HG03442 (cell line): Measurements from ENCODE around the gene CGA.

Experiments used
- ATAC-seq: cut with Tn5 transposase; IDR thresholded peaks from one replicate; pipeline ENCODE4 v1.9.1; 2021; ENCODE audit warnings: mild to moderate bottlenecking, moderate library complexity; ENCODE audit not compliant: unreplicated experiment

CGA gene

GRCh38 chr6:87092435-87092834 lies 2.5 kb downstream of the CGA start:
- ATAC-seq = no peak

- no peak for ATAC-seq
These were observed 5.8 kb downstream of the CGA start for GRCh38 chr6:87089135-87089534.

- peak; percentile 82 for ATAC-seq
These were observed 6.8 kb downstream of the CGA start for GRCh38 chr6:87088076-87088475.

GRCh38 chr6:87082160-87082721 lies 12.7 kb downstream of the CGA start:
- no peak for ATAC-seq

- ATAC-seq = peak; percentile 85
These were observed 15.8 kb downstream of the CGA start for GRCh38 chr6:87078983-87079616.

GRCh38 chr6:87075168-87075567 lies 19.7 kb downstream of the CGA start:
- no peak for ATAC-seq

GRCh38 chr6:87074101-87074621 lies 20.7 kb downstream of the CGA start:
- no peak for ATAC-seq

GRCh38 chr6:87071683-87072082 lies 23.2 kb downstream of the CGA start:
- peak; percentile 65 for ATAC-seq

GRCh38 chr6:87070741-87071140 lies 24.2 kb downstream of the CGA start:
- no peak for ATAC-seq

- ATAC-seq = no peak
These were observed 26.1 kb downstream of the CGA start for GRCh38 chr6:87068795-87069194.

- no peak for ATAC-seq
These were observed 28.2 kb downstream of the CGA start for GRCh38 chr6:87066449-87067333.

- no peak for ATAC-seq
These were observed 29.8 kb downstream of the CGA start for GRCh38 chr6:87065117-87065516.

- ATAC-seq = no peak
These were observed 35.0 kb downstream of the CGA start for GRCh38 chr6:87059943-87060342.

- ATAC-seq = no peak
These were observed 40.6 kb downstream of the CGA start for GRCh38 chr6:87054143-87054833.

- ATAC-seq = no peak
These were observed 41.6 kb downstream of the CGA start for GRCh38 chr6:87053312-87053711.

- peak; percentile 55 for ATAC-seq
These were observed 45.1 kb downstream of the CGA start for GRCh38 chr6:87049779-87050178.

- ATAC-seq = no peak
These were observed 49.3 kb downstream of the CGA start for GRCh38 chr6:87045521-87046075.

GRCh38 chr6:87040729-87041128 lies 54.2 kb downstream of the CGA start:
- ATAC-seq = no peak
